PC-3 (cell line): ENCODE data around the gene EIF3F.

ENCODE experiments used
- CTCF ChIP-seq: fragments of 300-600 bp; sonication (generic); conservative IDR thresholded peaks from 2 replicates; pipeline ENCODE4 v1.5.1; 2017; ENCODE audit warnings: antibody characterized with exemption, low read depth, mild to moderate bottlenecking, low read length
- EZH2 ChIP-seq: fragments of 300-600 bp; sonication (generic); IDR thresholded peaks from one replicate; pipeline ENCODE4 v1.6.1; 2017; ENCODE audit warnings: antibody characterized with exemption, mild to moderate bottlenecking, low read length; ENCODE audit not compliant: unreplicated experiment
- EZH2phosphoT487 ChIP-seq: fragments of 300-600 bp; sonication (generic); IDR thresholded peaks from 2 replicates; pipeline ENCODE4 v1.6.1; 2018; ENCODE audit warnings: mild to moderate bottlenecking, antibody characterized with exemption, low read length, borderline replicate concordance

- no peak for TF ChIP-seq CTCF
- TF ChIP-seq EZH2: no peak
- no peak for TF ChIP-seq EZH2phosphoT487
These were observed 33.1 kb downstream of the EIF3F start for GRCh38 chr11:8020244-8020597.
